Gastroesophageal sphincter (tissue), 4 donors: ENCODE measurements around the gene COL18A1. TPM values are rescaled to one million over a fixed set of nuclear protein-coding genes. Genes with fewer than 3 reads are reported as not detected.

Experiments used
- ATAC-seq: fragments of 150-250 bp; one replicate; pipeline ENCODE4 v1.9.1; 2016; ENCODE audit warnings: mild to moderate bottlenecking, moderate library complexity
- H3K27ac ChIP-seq, 4 donors: fragments of 200-600 bp; sonication (generic) in 3 of 4; 1 replicate in 3 of 4; 2 replicates in 1 of 4; pipeline ENCODE4 v1.5.1; 2016 to 2019
- H3K27me3 ChIP-seq: fragments of 200-600 bp; sonication (generic); one replicate; pipeline ENCODE4 v1.5.1; 2019
- H3K36me3 ChIP-seq, 2 donors: fragments of 200-600 bp; sonication (generic); one replicate each; pipeline ENCODE4 v1.5.1; 2019; ENCODE audit warnings: control low read depth in 1 of 2
- H3K4me1 ChIP-seq, 3 donors: fragments of 200-600 bp; sonication (generic); 1 replicate in 2 of 3; 2 replicates in 1 of 3; pipeline ENCODE4 v1.5.1; 2016 to 2019; ENCODE audit warnings: control low read depth in 2 of 3
- H3K4me3 ChIP-seq, 2 donors: fragments of 200-600 bp; sonication (generic); one replicate each; pipeline ENCODE4 v1.5.1; 2019; ENCODE audit warnings: mild to moderate bottlenecking in 1 of 2, moderate library complexity in 1 of 2
- H3K9me3 ChIP-seq, 3 donors: fragments of 200-600 bp; sonication (generic); one replicate each; pipeline ENCODE4 v1.5.1; 2017 to 2019; ENCODE audit warnings: control low read depth in 2 of 3
- CTCF ChIP-seq, 4 experiments: fragments of 200-600 bp in 2 of 4; fragments of 450-650 bp in 2 of 4; sonication (generic) in 1 of 4; IDR thresholded peaks; one replicate each; pipeline ENCODE4 v1.5.1; 2017 to 2019; ENCODE audit warnings: antibody characterized with exemption in 4 of 4, mild to moderate bottlenecking in 2 of 4, moderate library complexity in 2 of 4
- EP300 ChIP-seq: sonication (generic); formaldehyde crosslinking; IDR thresholded peaks from one replicate; pipeline ENCODE4 v1.6.1; 2017; ENCODE audit warnings: antibody characterized with exemption, mild to moderate bottlenecking
- POLR2A ChIP-seq, 2 donors: fragments of 450-650 bp; IDR thresholded peaks; one replicate each; pipeline ENCODE4 v1.6.1; 2017; ENCODE audit warnings: antibody characterized with exemption in 2 of 2, mild to moderate bottlenecking in 2 of 2, moderate library complexity in 1 of 2
- POLR2AphosphoS5 ChIP-seq: sonication (generic); formaldehyde crosslinking; IDR thresholded peaks from one replicate; pipeline ENCODE4 v1.6.1; 2017; ENCODE audit warnings: antibody characterized with exemption
- WGBS, 2 donors: methylation state at CpG; one replicate each; pipeline ENCODE4 v1.1.5; 2018; ENCODE audit warnings: low coverage in 1 of 2; 5-methylcytosine and 5-hydroxymethylcytosine counted together
- total RNA-seq, 4 donors: library from RNA; depleted of rRNA; stranded (reverse); fragments of >200 nt; gene quantifications; one replicate each; pipeline ENCODE4 v1.1.0, GENCODE V29; 2016

The COL18A1 gene
- total RNA-seq, 4 donors from 2014 or later = 69.3 to 116 (median 78.4) TPM

DNA sequence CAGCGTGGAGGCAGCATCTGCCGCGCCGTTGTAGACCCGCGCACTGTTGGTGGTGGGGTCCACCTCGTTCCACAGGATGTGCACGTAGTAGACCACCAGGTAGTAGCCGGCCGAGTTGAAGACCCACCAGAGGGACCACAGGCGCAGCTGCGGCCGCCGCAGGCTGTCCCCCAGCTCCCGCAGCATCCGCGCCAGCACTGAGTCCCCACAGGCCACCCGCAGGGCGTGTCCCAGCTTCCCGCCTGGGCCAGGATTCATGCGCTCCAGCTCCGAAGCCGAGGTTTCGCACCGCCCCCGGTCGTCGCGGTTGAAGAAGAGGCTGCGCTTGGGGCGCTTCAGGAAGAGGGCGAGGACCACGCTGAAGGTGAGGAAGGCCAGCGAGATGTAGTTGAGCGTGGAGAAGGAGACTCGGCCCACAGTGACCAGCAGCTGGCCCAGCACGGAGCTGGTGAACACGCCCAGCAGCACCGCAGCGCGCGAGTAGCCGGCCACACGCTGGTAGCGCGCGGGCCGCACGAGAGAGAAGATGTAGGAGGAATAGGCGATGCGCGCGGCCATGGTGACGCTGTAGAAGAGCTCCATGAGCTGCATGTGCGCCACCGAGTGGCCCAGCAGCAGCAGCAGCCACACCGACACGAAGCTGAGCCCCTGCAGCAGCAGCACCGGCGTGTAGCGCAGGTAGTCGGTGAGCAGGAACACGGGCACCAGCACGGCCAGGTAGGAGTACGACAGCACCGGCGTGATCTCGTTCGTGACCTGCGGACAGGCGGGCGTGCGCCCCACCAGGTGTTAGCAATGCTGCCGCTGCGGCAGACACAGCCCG is 126.6 kb downstream of the COL18A1 start:
- Histone ChIP-seq H3K36me3 (peaks cover 0 to 22% of the 10 kb centered on the region in 2 donors), H3K4me3 (no peak overlapping the region), H3K27me3 (no peaks in the 10 kb centered on the region), H3K4me1 (no peaks in the 10 kb centered on the region), H3K27ac (no peak overlapping the region), H3K9me3 (no peaks in the 10 kb centered on the region)
- TF ChIP-seq POLR2A (IDR thresholded peaks at IDR 0.05) (no peak), POLR2AphosphoS5 (no peak), EP300 (no peak), CTCF (IDR thresholded peaks at IDR 0.05) (no peak)
- WGBS, 2 donors = 94 to 97% methylated on average over 10 to 18 of the region's 76 CpGs
- no peak for ATAC-seq

GRCh38 chr21:45532826-45533360 is 127.9 kb downstream of the COL18A1 start:
- WGBS, 2 donors = 47% methylated on average over 2 of the region's 7 CpGs; no CpG with 5 or more reads in 1 of the 2 donors
- H3K4me1 ChIP-seq = no peaks in the 10 kb centered on the region
- TF ChIP-seq EP300 (no peak), POLR2AphosphoS5 (no peak), CTCF (IDR thresholded peaks at IDR 0.05) (no peak), POLR2A (IDR thresholded peaks at IDR 0.05) (no peak)
- peaks cover 0 to 22% of the 10 kb centered on the region in 2 donors for H3K36me3 ChIP-seq
- H3K9me3 ChIP-seq = no peaks in the 10 kb centered on the region
- no peaks in the 10 kb centered on the region for H3K27me3 ChIP-seq
- no peak overlapping the region for H3K27ac ChIP-seq
- no peak overlapping the region for H3K4me3 ChIP-seq
- ATAC-seq = no peak

DNA sequence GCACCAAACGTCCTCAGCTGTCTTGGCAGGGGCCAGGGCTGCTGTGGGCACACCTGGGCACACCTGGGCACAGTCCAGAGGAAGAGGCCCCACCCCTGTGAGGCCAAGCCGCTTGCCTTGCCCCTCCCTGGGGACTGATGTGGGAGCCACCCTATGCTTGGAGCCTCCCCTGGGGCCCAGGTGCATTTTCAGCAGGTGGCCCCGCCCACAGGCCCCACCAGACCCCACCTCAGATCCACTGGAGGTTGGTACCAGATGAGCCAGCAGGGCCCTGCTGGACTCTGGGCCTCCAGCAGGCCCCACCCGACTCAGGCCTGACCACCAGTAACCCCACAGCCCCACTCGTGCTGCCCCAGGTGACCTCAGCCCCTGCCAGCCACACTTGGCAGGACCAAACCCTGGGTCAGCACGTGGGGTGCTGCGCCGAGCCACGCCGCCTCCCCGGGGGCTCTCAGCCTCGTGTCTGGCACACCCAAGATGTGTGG is 128.4 kb downstream of the COL18A1 start:
- no peak for TF ChIP-seq CTCF (IDR thresholded peaks at IDR 0.05)
- no peak for TF ChIP-seq POLR2A (IDR thresholded peaks at IDR 0.05)
- no peak for TF ChIP-seq POLR2AphosphoS5
- TF ChIP-seq EP300 = no peak
- Histone ChIP-seq H3K9me3 (no peaks in the 10 kb centered on the region), H3K27me3 (no peaks in the 10 kb centered on the region), H3K27ac (no peak overlapping the region), H3K4me3 (no peak overlapping the region), H3K4me1 (no peaks in the 10 kb centered on the region), H3K36me3 (peaks cover 0 to 22% of the 10 kb centered on the region in 2 donors)
- WGBS, 2 donors = no CpG with 5 or more reads among the region's 12 CpGs
- ATAC-seq = no peak

DNA sequence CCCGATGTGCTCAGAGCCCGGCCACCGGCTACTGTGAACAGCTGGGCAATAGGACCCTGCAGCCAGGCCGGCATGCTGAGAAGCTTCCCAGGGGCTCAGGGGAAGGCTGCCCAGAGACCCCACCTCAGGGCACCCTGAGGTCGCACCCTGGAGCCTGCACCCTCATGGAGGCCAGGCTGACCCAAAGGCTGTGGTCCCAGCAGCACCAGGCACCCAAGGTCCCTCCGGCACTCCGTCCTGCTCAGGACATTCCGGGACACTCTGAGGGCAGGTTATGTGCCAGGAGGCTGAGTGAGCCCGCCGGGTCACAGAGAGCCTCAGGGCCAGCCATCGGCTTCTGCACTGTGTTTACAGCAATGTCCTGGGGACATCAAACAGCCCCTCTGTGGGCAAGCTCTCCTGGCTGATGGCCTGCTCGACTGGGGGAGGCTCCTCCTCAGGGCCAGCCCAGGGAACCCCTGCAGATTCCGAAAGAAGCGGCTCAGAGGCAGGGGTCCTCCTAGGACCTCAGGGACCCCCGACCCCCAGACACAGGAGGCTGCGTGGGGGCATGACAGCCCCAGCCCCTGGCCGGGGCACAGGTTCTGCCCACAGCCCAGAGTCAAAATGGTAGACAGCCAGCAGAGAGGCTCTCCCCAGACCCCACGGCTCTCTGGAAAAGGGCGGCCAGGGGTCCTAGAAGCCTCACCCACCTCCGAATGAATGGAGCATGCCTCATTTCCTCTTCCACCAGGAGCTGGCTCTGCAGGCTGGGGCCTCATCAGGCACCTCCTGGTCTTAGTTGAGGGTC is 129.1 kb downstream of the COL18A1 start:
- no peak for ATAC-seq
- 56 to 80% methylated on average over 1 to 4 of the region's 20 CpGs for WGBS, 2 donors
- Histone ChIP-seq H3K27ac (no peak overlapping the region), H3K9me3 (no peaks in the 10 kb centered on the region), H3K4me1 (no peaks in the 10 kb centered on the region), H3K4me3 (no peak overlapping the region), H3K36me3 (peaks cover 0 to 22% of the 10 kb centered on the region in 2 donors), H3K27me3 (no peaks in the 10 kb centered on the region)
- no peak for TF ChIP-seq CTCF (IDR thresholded peaks at IDR 0.05)
- no peak for TF ChIP-seq EP300
- no peak for TF ChIP-seq POLR2A (IDR thresholded peaks at IDR 0.05)
- TF ChIP-seq POLR2AphosphoS5 = no peak
